H9 (cell line): ENCODE results near the gene UPK1A. TPM values are rescaled to one million over a fixed set of nuclear protein-coding genes. Genes with fewer than 3 reads are reported as not detected.

Experiments used
- DNase-seq: peaks from one replicate; pipeline ENCODE4 v3.0.0-alpha.2; 2017
- H2AFZ ChIP-seq: one replicate; pipeline ENCODE4 v1.6.1; 2013; ENCODE audit warnings: mild to moderate bottlenecking, low read length, control low read depth, moderate library complexity
- H2AK5ac ChIP-seq: 2 replicates; pipeline ENCODE4 v1.6.1; 2013; ENCODE audit warnings: low read length, control low read depth, mixed read lengths; ENCODE audit not compliant: insufficient read length
- H2BK120ac ChIP-seq: one replicate; pipeline ENCODE4 v1.6.1; 2013; ENCODE audit warnings: low read depth, mild to moderate bottlenecking, low read length, control low read depth, inconsistent platforms; ENCODE audit not compliant: poor library complexity, severe bottlenecking
- H2BK12ac ChIP-seq: 2 replicates; pipeline ENCODE4 v1.6.1; 2013; ENCODE audit warnings: low read length, control low read depth, mixed read lengths, low read depth; ENCODE audit not compliant: insufficient read length
- H2BK15ac ChIP-seq: 2 replicates; pipeline ENCODE4 v1.6.1; 2013; ENCODE audit warnings: low read depth, low read length, control low read depth
- H2BK20ac ChIP-seq: one replicate; pipeline ENCODE4 v1.6.1; 2013; ENCODE audit warnings: low read depth, mild to moderate bottlenecking, low read length, control low read depth, inconsistent platforms; ENCODE audit not compliant: poor library complexity, severe bottlenecking
- H2BK5ac ChIP-seq: 2 replicates; pipeline ENCODE4 v1.6.1; 2013; ENCODE audit warnings: low read length, control low read depth, mixed read lengths; ENCODE audit not compliant: insufficient read length
- H3K14ac ChIP-seq: 2 replicates; pipeline ENCODE4 v1.6.1; 2013; ENCODE audit warnings: low read length, control low read depth; ENCODE audit not compliant: insufficient read depth
- H3K18ac ChIP-seq: 2 replicates; pipeline ENCODE4 v1.6.1; 2013; ENCODE audit warnings: low read depth, mild to moderate bottlenecking, mixed read lengths, low read length, control low read depth; ENCODE audit not compliant: insufficient read length
- H3K23ac ChIP-seq: 2 replicates; pipeline ENCODE4 v1.6.1; 2013; ENCODE audit warnings: low read length, control low read depth, mixed read lengths, low read depth; ENCODE audit not compliant: insufficient read length
- H3K23me2 ChIP-seq: 2 replicates; pipeline ENCODE4 v1.6.1; 2013; ENCODE audit warnings: low read depth, mild to moderate bottlenecking, mixed read lengths, low read length, control low read depth; ENCODE audit not compliant: insufficient read length, poor library complexity, severe bottlenecking
- H3K27ac ChIP-seq: 2 replicates; pipeline ENCODE4 v1.5.1; 2013; ENCODE audit warnings: low read length, control low read depth, mixed read lengths, low read depth; ENCODE audit not compliant: insufficient read length
- H3K27me3 ChIP-seq: 2 replicates; pipeline ENCODE4 v1.6.1; 2013; ENCODE audit warnings: low read length, control low read depth, inconsistent platforms; ENCODE audit not compliant: insufficient read depth
- H3K4ac ChIP-seq: 2 replicates; pipeline ENCODE4 v1.6.1; 2013; ENCODE audit warnings: low read depth, mild to moderate bottlenecking, control low read depth, inconsistent platforms, low read length, moderate library complexity
- H3K4me1 ChIP-seq: 2 replicates; pipeline ENCODE4 v1.6.1; 2013; ENCODE audit warnings: low read length, control low read depth, inconsistent platforms; ENCODE audit not compliant: insufficient read depth
- H3K4me2 ChIP-seq: 2 replicates; pipeline ENCODE4 v1.6.1; 2013; ENCODE audit warnings: low read length, control low read depth, mixed read lengths; ENCODE audit not compliant: insufficient read length, insufficient read depth
- H3K56ac ChIP-seq: 2 replicates; pipeline ENCODE4 v1.6.1; 2013; ENCODE audit warnings: low read depth, mild to moderate bottlenecking, mixed read lengths, low read length, control low read depth; ENCODE audit not compliant: insufficient read length
- H3K79me1 ChIP-seq: 2 replicates; pipeline ENCODE4 v1.6.1; 2013; ENCODE audit warnings: low read depth, mild to moderate bottlenecking, moderate library complexity, low read length, control low read depth, inconsistent platforms; ENCODE audit not compliant: insufficient read depth, poor library complexity, severe bottlenecking
- H3K79me2 ChIP-seq: 2 replicates; pipeline ENCODE4 v1.6.1; 2013; ENCODE audit warnings: low read length, control low read depth, inconsistent platforms; ENCODE audit not compliant: insufficient read depth
- H3K9ac ChIP-seq: 2 replicates; pipeline ENCODE4 v1.6.1; 2013; ENCODE audit warnings: low read length, control low read depth, mixed read lengths; ENCODE audit not compliant: insufficient read length; ENCODE audit errors: extremely low read depth
- H3K9me3 ChIP-seq: one replicate; pipeline ENCODE4 v1.6.1; 2013; ENCODE audit warnings: low read depth, low read length, inconsistent platforms; ENCODE audit not compliant: control insufficient read depth
- H3T11ph ChIP-seq: one replicate; pipeline ENCODE4 v1.6.1; 2013; ENCODE audit warnings: mild to moderate bottlenecking, low read length, control low read depth, inconsistent platforms
- H4K20me1 ChIP-seq: one replicate; pipeline ENCODE4 v1.6.1; 2013; ENCODE audit not compliant: control insufficient read depth, insufficient read length, insufficient read depth
- H4K5ac ChIP-seq: 2 replicates; pipeline ENCODE4 v1.6.1; 2013; ENCODE audit warnings: low read depth, mild to moderate bottlenecking, mixed read lengths, low read length, control low read depth; ENCODE audit not compliant: insufficient read length
- H4K8ac ChIP-seq: replicated peaks from 2 replicates; pipeline ENCODE4 v1.6.1; 2013; ENCODE audit warnings: low read length, control low read depth, mixed read lengths, low read depth; ENCODE audit not compliant: insufficient read length
- H4K91ac ChIP-seq: 2 replicates; pipeline ENCODE4 v1.6.1; 2013; ENCODE audit warnings: low read depth, mild to moderate bottlenecking, moderate library complexity, mixed read lengths, low read length, control low read depth; ENCODE audit not compliant: insufficient read length
- H3K27ac Mint-ChIP-seq, 3 experiments: 2 replicates in 2 of 3; 3 replicates in 1 of 3; pipeline ENCODE4 v1.8.0; 2020 to 2021; ENCODE audit warnings: mixed read lengths in 3 of 3, mild to moderate bottlenecking in 1 of 3, moderate library complexity in 1 of 3
- H3K27me3 Mint-ChIP-seq: 2 replicates; pipeline ENCODE4 v1.8.0; 2021; ENCODE audit warnings: low read depth, mild to moderate bottlenecking, moderate library complexity, mixed read lengths
- H3K36me3 Mint-ChIP-seq, 3 experiments: 2 replicates in 2 of 3; 3 replicates in 1 of 3; pipeline ENCODE4 v1.8.0; 2020 to 2021; ENCODE audit warnings: low read depth in 3 of 3, mixed read lengths in 3 of 3; ENCODE audit not compliant: insufficient read depth in 1 of 3
- H3K4me1 Mint-ChIP-seq, 2 experiments: 2 replicates each; pipeline ENCODE4 v1.8.0; 2020; ENCODE audit warnings: mixed read lengths in 2 of 2
- H3K4me3 Mint-ChIP-seq, 2 experiments: 2 replicates in 1 of 2; 3 replicates in 1 of 2; pipeline ENCODE4 v1.8.0; 2020 to 2021; ENCODE audit warnings: mild to moderate bottlenecking in 2 of 2, mixed read lengths in 2 of 2, moderate library complexity in 1 of 2
- H3K9me3 Mint-ChIP-seq, 2 experiments: 2 replicates in 1 of 2; 3 replicates in 1 of 2; pipeline ENCODE4 v1.8.0; 2020; ENCODE audit warnings: mild to moderate bottlenecking in 2 of 2, mixed read lengths in 2 of 2, moderate library complexity in 1 of 2
- CTCF ChIP-seq: fragments of 200-600 bp; sonication (generic); conservative IDR thresholded peaks from 3 replicates; pipeline ENCODE4 v1.8.0; 2021; ENCODE audit warnings: antibody characterized with exemption, mild to moderate bottlenecking
- WGBS: extraction: QIAGEN DNeasy Blood & Tissue Kit; methylation state at CpG from one replicate; pipeline ENCODE4 v1.1.7; 2013; ENCODE audit warnings: missing lambda C conversion rate, low lambda C conversion rate, mixed read lengths; ENCODE audit not compliant: insufficient read length; ENCODE audit errors: extremely low coverage; 5-methylcytosine and 5-hydroxymethylcytosine counted together
- total RNA-seq: library from RNA; stranded (reverse); gene quantifications from 2 replicates; pipeline ENCODE4 v1.2.1, GENCODE V29; 2021

UPK1A gene
- total RNA-seq, 1 experiment from 2014 or later = 4.3 TPM

- Histone ChIP-seq H3K14ac (no peak overlapping the region), H3K18ac (no peak overlapping the region), H3K79me1 (no peaks in the 10 kb centered on the region), H4K20me1 (no peaks in the 10 kb centered on the region), H3K4me2 (no peak overlapping the region), H4K5ac (no peak overlapping the region), H3K23ac (no peak overlapping the region), H4K8ac (no peak overlapping the region), H3K23me2 (no peaks in the 10 kb centered on the region), H3T11ph (no peak overlapping the region), H3K27me3 (no peaks in the 10 kb centered on the region), H3K27ac (no peak overlapping the region), H3K4ac (no peak overlapping the region), H3K56ac (no peak overlapping the region), H3K9ac (no peak overlapping the region), H2BK12ac (no peak overlapping the region), H2BK20ac (no peak overlapping the region), H2AFZ (no peak overlapping the region), H2BK120ac (no peak overlapping the region), H2AK5ac (no peak overlapping the region), H2BK15ac (no peak overlapping the region), H4K91ac (no peak overlapping the region), H3K9me3 (no peaks in the 10 kb centered on the region), H2BK5ac (no peak overlapping the region), H3K4me1 (no peaks in the 10 kb centered on the region), H3K79me2 (no peaks in the 10 kb centered on the region)
- Mint-ChIP-seq H3K4me3 (no peak overlapping the region), H3K27ac (no peak overlapping the region), H3K36me3 (peaks cover 19 to 41% (median 33%) of the 10 kb centered on the region in 3 experiments), H3K4me1 (peaks cover 4% of the 10 kb centered on the region in 2 experiments; a peak in 2 of 4 replicates), H3K27me3 (peaks cover 9% of the 10 kb centered on the region), H3K9me3 (no peaks in the 10 kb centered on the region)
- WGBS = no CpG with 5 or more reads among the region's 24 CpGs
- TF ChIP-seq CTCF = no peak
- DNase-seq = no peak
Measured at GRCh38 chr19:35665157-35665556, 1.2 kb upstream of the UPK1A start.
